MM.1S (cell line): ENCODE results near the gene STK32C.

Experiments
- CTCF ChIP-seq: fragments of 300-600 bp; sonication (generic); IDR thresholded peaks from 2 replicates; pipeline ENCODE4 v1.5.1; 2016; ENCODE audit warnings: antibody characterized with exemption, low read length, mixed read lengths
- EZH2 ChIP-seq: fragments of 300-600 bp; sonication (generic); optimal IDR thresholded peaks from 2 replicates; pipeline ENCODE3; 2017; ENCODE audit warnings: low read depth, mild to moderate bottlenecking, antibody characterized with exemption, low read length, mixed read lengths

GRCh38 chr10:132189810-132190422 is 117.8 kb downstream of the STK32C start:
- TF ChIP-seq CTCF (no peak), EZH2 (no peak)
